ENCODE data around the gene ADAMTS13.

DNA sequence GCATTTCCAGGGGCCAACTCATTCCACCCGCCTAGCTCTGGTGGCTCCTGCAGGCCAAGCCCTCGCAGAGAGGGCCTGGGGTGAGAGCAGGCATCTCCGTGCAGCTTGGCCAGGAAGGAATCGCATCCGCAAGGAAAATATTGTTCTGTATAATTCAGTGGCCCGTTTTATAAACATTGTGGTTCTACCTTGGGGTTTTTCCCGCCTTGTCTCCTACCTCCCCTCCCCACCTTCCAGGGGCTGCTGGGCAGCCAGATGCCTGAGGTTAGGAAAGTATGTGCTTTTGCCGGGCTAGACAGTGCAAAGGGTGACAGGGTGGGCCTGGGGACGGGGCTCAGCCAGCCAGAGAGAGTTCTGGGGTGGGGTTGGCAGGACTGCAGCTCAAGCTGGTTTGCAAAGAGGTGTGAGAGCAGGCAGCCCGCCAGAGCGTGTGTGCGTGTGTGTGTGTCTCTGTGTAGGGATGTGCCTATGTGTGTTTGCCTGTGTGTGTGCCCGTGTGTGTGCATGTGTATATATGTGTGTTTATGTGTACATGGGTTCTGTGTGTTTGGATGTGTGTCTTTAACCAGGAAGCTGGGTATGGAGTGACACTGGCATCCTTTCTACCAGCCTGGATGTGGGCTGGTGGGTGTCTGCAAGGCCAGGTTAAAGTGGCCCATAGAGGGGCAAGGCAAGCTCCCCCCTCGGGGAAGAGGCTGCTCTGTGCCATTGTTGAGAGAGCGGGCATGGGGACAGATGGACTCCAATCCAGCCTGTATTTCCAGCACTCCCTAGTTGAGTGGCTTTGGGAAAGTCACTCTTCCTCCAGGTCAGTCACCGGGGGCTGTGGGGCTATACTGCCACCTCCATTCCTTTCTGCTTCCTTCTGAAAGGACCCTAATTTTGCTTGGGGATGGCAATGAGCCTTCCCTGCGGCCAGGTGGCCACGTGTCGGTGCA lies 67.4 kb downstream of the ADAMTS13 start:
- TF ChIP-seq CTCF (IDR thresholded peaks at IDR 0.05) (no peak), POLR2A (IDR thresholded peaks at IDR 0.05) (no peak)

All from Peyer's patch (tissue), 4 donors.